Urothelium cell line (cell line): ENCODE measurements around the gene CAMK2A.
A peak's percentile ranks its signal among the peaks of the same experiment; 100 is the strongest.

Experiments used
- DNase-seq: peaks from one replicate; pipeline ENCODE4 v3.0.0; 2011; ENCODE audit warnings: low spot score, mixed read lengths
- FAIRE-seq: peaks from 2 replicates; lab custom pipeline; 2011; peaks lifted over from hg19 to GRCh38; lab: Jason Lieb, UNC

The CAMK2A gene

DNA sequence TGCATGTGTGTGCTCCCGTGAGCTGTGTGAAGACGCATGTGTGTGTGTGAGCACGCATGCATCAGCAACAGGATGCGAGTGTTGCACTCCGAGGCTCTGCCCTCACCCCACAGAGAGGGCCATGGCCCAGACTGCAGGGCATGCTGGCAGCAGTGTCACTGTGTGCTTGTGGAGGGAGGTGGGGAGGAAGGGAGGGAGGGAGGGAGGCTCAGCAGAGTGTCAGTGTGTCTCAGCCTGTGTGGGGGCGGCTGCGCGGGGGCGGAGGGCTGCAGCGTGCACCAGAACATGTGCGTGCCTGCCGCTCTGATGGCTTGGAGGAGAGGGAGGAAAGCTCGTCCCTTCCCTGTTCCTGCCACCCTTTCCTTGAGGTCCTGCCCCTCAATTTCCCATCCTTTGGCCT lies 5.3 kb downstream of the CAMK2A start:
- DNase-seq: no peak

DNA sequence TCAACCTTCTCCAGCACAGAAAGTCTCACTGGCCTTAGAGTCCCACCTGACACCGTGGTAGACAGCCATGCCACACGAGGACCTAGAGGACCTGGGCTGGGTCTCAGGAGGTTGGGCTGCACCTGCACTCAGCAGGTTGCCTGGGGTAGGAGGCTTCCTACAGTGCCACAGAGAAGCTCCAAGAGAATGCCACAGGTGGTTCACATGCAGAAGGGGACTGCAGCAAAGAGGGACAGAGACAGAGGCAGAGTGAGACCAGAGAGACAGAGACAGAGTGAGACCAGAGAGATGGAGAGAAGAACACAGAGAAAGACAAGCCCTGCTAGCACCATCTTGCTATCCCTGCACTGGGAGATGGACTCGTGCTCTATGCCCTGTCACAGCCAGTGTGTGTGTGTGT lies 5.7 kb downstream of the CAMK2A start:
- DNase-seq (no peak), FAIRE-seq (no peak)

More for the DNA sequence above, 5.3 kb downstream of the CAMK2A start:
- peak; percentile 87 for FAIRE-seq

DNA sequence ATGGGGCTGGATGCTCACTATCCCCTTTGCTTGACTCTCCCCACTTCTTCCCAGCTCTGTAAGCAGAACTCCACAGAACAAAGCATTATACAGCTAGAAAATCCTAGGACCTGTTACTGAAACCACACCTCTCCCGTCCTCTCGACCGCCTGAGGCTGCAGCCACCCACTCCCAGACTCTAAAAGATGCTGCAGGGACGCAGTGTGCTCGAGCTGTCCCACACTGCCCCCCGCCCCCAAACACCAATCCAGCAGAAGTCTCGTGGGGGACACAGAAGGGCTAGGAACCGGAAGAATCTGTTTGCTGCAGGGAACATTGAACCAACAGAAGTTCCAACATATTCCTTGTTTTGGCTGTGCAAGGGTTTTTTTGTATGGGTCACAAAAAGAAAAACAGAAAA lies 7.6 kb downstream of the CAMK2A start:
- no peak for FAIRE-seq
- no peak for DNase-seq

DNA sequence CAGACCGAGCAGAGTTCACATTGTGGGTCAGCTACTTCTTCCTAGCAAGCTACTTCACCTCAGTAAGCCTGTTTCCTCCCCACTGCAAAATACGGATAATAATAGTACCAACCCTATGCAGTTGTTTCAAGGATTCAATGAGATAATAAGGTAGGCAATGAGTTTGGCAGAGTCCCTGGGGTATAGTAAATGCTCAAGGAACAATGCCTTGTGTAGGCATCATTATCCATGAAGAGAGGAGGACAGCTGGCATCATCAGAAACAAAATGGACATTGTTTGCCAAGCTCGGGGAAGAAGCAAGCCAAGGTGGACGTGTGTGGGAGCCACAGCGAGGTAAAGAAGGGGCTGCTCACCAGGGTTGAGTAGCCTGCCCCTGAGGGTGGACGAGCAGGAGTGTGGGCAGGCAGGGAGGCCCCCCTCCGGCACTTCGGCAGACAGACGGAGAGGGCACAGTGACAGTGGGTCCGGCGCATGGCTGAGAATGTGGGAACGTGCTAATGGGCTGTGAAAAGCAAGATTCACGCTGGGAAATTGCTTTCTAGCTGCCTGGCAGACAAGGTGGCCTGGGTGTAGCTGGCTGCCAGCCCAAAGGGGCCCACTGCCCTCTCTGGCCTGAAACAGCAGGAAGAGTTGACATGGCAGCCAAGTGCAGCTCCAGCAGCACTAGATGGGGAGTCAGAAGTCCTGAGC lies 10.1 kb downstream of the CAMK2A start:
- DNase-seq (no peak), FAIRE-seq (peak; percentile 84)

DNA sequence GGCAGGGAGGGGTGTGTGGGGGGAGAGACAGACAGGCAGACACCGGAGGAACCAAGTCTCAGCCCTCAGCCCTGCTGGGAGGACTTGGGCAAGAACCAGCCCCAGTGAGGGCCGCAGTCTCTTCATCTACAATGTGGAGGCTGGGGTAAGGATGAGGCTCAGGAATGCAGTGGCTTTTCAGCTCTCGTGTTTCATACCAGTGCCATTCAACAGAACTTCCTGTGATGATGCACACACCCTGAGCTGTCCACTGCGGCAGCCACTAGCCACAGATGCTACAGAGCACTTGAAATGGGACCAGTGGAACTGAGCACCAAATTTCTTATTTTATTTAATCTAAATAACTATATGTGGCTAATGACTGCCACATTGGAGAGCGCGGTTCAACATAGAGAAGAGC lies 10.7 kb downstream of the CAMK2A start:
- DNase-seq (peak; percentile 81), FAIRE-seq (peak; percentile 37)

DNA sequence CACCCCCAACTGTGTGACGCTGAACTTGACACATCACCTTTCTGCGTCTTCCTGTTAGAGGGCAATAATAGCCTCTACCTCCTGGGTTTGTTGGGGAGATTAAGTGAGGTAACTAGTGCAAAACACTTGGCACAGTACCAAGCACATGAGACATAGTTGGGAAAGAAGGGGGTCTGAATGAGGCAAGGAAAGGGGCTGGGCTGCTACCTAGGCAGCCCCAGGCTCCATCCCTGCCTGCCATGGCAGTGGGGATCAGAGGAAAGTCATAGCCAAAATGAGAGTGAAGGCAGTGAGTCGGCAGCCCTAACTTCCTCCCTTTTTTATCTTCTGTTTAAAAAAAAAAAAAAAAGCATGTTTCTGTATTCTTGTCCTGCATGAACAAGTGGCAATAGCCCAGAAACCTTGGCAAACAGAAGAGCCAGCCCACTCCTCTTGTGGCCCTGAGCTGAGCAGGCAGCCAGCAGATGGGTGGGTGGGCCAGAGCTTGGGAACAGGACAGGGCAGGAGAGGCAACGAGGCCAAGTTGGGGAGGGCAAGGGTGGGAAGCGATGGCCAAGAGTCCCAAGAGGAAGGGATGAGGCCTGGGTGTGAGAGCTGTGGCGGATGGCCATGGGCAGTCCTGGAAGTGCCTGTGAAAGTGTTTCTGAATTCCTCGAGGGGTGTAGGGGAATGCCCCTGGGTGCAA lies 11.4 kb downstream of the CAMK2A start:
- DNase-seq (no peak), FAIRE-seq (peak; percentile 68)

DNA sequence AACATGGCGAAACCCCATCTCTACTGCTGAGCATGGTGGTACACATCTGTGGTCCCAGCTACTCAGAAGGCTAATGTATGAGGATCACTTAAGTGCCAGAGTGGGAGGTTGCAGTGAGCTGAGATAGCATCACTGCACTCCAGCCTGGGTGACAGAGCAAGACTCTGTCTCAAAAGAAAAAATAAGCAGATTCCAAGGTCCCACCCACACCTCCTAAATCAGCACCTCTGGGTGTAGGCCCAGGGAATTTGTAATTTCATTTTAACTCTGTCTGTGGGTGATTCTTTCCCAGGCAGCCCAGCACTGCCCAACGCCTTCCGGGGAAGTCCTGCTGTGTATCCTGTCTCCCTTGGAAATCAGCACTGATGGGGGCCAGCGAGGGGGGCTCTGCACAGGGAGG lies 12.5 kb downstream of the CAMK2A start:
- FAIRE-seq (no peak), DNase-seq (no peak)

DNA sequence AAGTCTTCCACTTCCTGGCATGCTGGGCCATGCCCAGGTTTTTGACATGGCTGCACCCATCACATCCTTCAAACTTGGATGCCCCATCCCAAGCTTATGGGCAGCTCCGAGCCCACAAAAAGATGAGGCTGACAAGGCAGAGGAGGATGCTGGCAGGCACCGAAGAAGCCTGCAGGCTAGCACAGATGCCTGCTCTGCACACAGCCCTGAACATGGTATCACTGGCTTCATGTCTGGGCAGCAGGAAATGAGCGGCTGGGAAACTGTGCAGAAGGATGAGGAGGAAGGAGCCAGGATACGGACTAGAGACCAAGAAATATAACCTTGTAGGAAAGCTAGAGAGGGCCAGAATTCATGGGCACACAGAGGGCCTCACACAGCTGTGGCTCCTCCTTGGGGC lies 14.8 kb downstream of the CAMK2A start:
- DNase-seq (no peak), FAIRE-seq (no peak)

DNA sequence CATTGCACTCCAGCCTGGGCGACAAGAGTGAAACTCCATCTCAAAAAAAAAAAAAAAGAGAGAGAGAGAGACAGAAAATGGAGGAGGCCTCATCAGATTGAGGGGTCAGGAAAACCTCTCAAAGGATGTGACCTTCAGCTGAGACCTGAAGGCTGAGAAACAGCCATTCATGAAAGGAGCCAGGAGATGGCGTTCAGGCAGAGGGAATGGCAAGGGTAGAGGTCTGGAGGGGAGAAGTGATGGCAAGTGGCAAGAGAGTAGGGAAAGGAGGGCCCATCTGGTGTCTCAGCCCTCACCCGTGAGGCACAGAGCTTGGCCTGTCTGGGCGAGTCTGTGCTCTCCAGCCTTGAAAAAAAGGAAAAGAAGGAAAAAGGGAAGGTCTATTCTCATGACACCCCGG lies 17.0 kb downstream of the CAMK2A start:
- FAIRE-seq: no peak
- DNase-seq: no peak

DNA sequence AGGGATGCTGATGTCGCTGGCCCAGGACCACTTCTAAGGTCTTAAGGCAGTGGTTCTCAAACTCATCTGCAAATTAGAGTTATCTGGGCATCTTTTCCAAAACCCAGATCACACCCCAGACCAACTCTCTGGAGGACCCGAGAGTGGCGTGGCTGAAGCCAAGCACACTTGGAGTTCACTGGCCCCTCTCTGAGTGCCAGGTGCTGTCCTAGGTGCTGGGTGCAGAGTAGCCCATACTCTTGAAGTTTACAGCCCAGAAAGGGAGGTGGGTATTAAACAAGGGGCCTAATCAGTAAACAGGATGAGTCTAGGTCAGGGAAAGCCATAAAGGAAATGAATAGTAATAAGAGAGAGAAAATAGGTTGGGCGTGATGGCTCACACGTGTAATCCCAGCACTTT lies 17.6 kb downstream of the CAMK2A start:
- no peak for FAIRE-seq
- DNase-seq: no peak

DNA sequence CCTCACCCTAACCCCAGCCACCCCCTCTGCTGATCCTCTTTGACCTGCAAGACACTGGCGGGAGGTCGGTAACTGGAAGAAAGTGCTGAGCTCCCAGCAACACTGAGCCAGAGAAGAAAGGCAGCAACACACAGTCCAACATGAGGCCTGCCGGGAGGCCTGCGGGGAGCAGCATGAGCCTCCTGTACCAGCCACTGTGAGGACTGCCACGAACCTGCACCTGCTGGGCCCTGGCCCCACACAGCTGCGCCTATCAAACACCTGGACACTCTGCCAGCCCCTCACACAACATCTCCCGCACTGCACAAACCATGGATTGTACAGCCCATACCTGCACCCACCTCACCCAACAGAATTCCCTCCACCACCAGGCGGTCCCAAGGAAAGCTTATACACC lies 18.3 kb downstream of the CAMK2A start:
- DNase-seq (no peak), FAIRE-seq (peak; percentile 50)

DNA sequence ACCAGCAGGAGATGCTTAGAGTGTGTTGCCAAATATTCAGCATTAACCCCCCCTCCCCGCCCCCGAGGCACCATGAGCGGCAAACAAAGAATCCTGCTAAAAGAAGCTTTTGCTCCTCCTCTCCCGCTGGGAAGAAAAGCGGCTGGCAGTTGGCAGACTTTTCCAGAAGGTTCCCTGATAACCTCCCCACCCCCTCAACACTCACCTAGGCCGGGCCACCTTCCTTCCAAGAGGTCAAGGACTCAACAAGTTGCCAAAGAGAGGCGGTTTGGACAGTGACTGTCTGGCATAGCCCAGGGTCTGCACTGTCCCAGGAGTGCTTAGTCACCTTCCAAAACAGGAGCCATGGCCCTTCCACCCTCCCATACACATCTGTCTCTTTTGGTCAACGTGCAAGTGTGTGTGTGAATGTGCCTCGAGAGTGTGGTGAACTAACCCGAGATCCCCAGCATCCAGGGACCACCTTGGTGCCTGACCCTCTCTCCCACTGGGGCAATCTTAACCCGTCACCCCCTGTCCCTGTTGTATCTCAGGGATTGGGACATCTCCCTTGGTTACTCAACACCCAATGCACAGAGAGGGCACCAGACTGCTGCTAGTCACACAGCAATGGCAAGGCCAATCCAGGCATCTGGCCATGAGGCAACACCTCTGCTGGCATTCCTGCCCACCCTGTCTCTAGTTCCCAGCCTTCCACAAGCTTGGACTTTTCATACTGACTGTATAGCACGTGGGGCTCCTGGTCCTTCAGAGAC lies 18.9 kb downstream of the CAMK2A start:
- FAIRE-seq: peak; percentile 72
- no peak for DNase-seq

DNA sequence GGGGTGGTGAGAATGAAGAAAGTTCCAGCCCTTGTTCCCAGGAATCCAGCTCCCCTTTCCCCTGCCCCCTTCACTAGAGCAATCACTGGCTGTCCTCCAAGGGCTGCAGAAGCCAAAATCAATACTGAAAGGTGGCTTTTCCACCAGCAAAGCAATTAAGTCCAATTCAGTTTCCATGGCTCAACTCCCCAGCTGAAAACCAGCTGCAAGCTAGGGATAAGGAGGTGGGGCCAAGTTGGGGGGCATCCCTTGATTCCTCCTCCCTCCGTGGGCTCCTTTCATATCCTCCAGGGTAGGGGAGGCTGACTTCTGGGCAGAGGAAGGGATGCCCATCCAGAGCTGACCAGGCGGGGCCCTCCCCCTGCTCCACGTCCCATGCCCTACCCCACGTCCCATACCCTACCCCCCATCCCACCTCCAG lies 22.7 kb downstream of the CAMK2A start:
- FAIRE-seq (no peak), DNase-seq (no peak)

DNA sequence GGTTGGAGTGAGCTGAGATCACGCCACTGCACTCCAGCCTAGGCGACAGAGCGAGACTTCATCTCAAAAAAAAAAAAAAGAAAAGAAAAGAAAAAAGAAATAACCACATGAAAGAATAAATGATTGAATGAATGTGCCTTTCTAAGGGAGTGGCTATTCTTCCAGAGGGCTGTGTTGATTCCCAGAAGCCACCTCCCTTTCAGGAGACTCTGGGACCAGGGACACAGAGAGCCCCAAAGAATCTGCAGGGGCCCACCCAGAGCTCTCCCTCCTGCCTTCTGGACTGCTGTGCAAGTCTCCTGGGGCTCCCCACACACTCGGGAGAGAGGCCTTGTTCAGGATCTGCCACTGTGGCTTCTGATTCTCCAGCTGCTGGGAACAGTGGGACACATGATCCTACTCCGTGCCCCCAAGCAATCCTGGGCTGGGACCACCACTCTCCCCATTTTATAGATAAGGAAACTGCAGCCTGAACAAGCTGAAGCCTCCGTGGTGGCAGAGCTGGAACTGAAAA lies 23.6 kb downstream of the CAMK2A start:
- no peak for FAIRE-seq
- DNase-seq: no peak

DNA sequence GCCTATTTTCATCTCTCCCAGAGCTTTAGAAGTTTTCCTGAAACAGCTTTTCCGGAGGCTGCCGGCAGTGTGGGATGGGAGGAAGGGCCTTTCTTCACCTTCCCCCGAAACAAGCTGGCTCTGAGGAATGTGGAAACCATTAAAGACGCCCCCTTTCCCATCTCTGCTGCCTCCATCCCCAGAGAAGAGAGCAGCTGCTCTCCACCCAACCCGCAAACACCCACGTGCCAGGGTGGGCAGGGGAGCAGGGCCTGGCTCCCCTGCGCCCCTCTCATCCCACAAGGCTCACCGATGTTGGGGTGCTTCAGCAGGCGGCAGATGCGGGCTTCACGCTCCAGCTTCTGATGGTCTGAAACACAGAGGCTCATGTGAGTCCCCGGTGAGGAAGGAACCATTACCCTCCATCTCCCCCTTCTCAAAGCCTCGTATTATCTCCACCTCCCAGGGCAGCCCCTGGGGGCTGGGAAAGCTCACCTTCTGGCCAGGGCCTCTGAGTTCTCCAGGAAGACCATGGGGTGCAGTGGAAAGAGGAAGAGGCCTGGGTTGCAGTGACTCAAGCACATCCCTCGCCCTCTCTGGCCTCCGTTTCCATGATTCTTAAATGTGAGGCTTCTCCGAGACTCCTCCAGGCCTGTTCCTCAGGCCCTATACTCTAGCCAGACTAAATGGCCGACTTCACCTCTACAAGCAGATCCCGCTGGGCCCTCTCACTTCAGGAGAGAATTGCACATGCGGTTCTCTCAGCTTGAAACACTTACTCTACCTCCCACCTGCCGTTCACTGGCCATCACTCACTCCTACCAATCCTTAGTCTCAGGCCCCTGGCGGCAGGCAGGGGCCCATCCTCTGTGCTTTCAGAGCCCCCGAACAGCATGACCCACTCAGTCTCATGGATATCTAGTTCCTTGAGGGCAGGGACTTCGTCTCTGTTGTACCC lies 24.6 kb downstream of the CAMK2A start:
- DNase-seq: no peak
- no peak for FAIRE-seq

DNA sequence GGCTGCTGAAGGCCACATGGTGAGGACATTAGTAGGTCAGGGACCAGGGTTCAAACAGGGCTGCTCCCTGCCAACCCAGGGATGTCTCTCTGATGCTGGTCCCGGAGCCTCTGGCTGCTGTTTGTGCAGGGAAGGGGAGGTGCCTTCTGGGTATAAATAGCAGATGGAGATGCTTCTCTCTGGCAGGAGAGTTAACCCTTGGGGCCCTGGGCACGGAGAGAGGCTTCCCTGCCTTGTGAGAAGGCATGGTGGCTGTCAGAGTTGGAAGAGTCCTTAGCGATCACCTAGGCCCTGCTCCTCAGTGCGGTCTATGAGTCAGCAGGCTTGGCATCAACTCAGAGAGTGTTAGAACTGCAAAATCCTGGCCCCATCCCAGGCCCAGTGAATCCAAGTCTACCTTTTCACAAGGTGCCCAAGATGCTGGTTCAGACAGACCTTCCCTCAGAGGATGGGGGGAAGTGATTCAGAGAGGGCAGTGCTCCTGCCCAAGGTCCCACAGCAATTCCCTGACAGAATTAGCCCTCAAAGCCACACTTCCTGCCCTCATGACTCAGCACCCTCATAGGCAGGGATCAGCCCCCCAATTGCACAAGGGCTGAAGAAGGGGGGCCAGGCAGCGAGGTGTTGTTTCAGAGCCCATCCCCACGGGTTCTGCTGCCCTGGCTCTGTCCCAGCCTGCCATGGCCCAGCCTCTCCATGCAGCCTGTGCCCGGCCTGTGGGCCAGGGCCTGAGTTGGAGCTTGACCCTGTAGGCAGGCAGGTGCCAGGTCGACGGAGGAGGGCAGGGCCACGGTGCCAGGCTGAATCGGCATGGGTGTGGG lies 25.6 kb downstream of the CAMK2A start:
- DNase-seq (peak; percentile 94), FAIRE-seq (peak; percentile 35)

DNA sequence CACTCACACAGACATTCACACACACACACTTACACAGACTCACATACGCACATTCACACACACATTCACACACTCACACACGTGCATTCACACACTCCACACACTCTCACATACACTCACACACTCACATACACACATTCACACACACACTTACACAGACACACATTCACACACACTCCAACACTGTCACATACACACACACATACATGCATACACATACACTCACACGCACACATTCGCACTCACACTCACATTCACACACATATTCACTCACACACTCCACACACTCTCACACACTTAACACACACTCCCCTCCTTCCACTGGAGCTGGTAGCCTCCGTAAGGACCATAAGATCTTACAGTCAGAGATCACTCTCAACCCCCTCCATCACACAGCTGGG lies 26.2 kb downstream of the CAMK2A start:
- FAIRE-seq: peak; percentile 99

DNA sequence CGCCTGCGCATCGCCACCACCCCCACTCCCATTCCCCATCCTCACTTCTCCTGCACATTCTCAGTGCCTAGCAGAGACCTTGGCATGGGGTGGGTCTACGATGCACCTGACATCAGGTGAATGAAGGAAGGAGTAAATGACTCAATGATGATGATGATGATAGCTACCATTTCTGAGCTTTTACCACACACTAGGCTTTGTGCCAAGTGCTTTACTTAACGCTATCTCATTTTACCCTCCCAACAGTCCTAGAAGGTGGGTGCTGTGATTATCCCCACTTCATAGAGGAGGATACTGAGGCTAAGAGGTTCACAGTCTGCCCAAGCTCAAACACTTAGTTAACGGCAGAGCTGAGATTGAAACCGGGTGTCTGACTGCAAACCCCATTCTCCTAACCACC lies 27.1 kb downstream of the CAMK2A start:
- no peak for DNase-seq
- peak; percentile 58 for FAIRE-seq

More for the DNA sequence above, 26.2 kb downstream of the CAMK2A start:
- DNase-seq: no peak

DNA sequence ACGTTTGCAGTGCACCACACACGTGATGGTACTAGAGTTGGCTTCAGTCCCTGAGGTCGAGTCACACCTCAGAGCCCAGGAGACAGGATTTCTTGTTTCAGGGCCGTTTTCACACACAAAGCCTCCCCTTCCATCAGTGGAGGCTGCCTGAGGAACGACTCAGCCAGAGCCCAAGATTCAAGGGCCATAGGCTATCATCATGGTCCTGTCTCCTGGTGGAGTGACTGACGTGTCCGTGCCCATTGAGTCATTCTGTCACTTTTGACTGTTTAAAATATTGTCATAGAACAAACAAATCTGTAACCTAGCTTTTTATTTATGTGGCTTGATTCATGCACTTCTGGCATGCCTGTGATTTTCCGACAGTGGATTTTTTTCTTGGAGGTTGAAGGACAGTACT lies 28.3 kb downstream of the CAMK2A start:
- DNase-seq (no peak), FAIRE-seq (no peak)

DNA sequence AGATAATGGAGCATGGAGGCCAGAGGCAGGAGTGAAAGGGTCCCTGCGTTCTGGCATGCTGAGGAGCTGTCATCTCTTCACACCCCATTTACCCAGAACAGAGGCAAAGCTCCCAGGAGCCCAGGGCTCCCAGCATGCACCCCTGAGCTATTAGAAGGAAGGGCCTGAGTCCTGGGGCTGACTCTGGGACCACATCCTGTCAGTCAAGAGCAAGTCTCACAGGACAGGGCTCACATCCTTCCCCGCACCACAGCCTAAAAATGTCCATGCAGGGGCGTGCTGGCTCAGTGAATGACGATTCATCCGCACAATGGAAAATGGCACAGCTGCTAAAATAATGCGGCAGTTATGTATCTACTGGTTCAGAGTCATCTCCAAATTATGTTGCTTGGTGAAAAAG lies 31.4 kb downstream of the CAMK2A start:
- no peak for DNase-seq
- peak; percentile 56 for FAIRE-seq
